K562 (cell line): ENCODE results near the gene HEY2. TPM values are rescaled to one million over a fixed set of nuclear protein-coding genes. Genes with fewer than 3 reads are reported as not detected.

ENCODE experiments used
- ATAC-seq: fragments of 200-7000 bp; cut with Tn5 transposase; 3 replicates; pipeline ENCODE4 v1.9.1; 2020; ENCODE audit warnings: moderate library complexity
- BruUV-seq: library from RNA; stranded (reverse); fragments of 400-500 nt; replicated peaks from 2 replicates; lab custom pipeline; 2021; lab: Mats Ljungman, UMichigan
- CTCF ChIA-PET: fragments of 300-600 bp; formaldehyde crosslinking; extraction: SDS; loops from one replicate; lab custom pipeline; 2021; ENCODE audit warnings: low intra/inter-chr PET ratio; lab: Yijun Ruan, JAX
- POLR2A ChIA-PET: fragments of 300-600, 350-650 bp; sonication (Branson Sonifier 250); formaldehyde crosslinking; extraction: SDS; loops from one replicate; lab custom pipeline; 2021; ENCODE audit warnings: antibody characterized with exemption, inconsistent platforms; lab: Yijun Ruan, JAX
- DNase-seq, 4 experiments: peaks; one replicate each; pipeline versions ENCODE4 v3.0.0 to v3.0.0-alpha.2; 2011 to 2018; ENCODE audit warnings: low spot score in 3 of 4, mixed read lengths in 3 of 4; ENCODE audit errors: extremely low read depth in 1 of 4
- FAIRE-seq: peaks from 2 replicates; lab custom pipeline; 2011; peaks lifted over from hg19 to GRCh38; lab: Jason Lieb, UNC
- H2AFZ ChIP-seq: 2 replicates; pipeline ENCODE4 v1.6.0; 2011; ENCODE audit warnings: low read depth, low read length, control low read depth, inconsistent platforms
- H3K27ac ChIP-seq: fragments of 200-600 bp; 3 replicates; pipeline ENCODE4 v1.8.0; 2011; ENCODE audit warnings: low read depth, mild to moderate bottlenecking, control low read depth, inconsistent platforms, low read length, moderate library complexity, mixed read lengths; ENCODE audit errors: extremely low read depth
- H3K27me3 ChIP-seq, 2 experiments: fragments of 300-600 bp in 1 of 2; 2 replicates in 1 of 2; 3 replicates in 1 of 2; pipeline versions ENCODE4 v1.6.0 to v1.8.0; 2011; ENCODE audit warnings: inconsistent platforms in 2 of 2, low read length in 2 of 2, mild to moderate bottlenecking in 1 of 2, mixed read lengths in 1 of 2, moderate library complexity in 1 of 2; ENCODE audit not compliant: control insufficient read depth in 2 of 2, insufficient read depth in 2 of 2
- H3K36me3 ChIP-seq: fragments of 300-600 bp; 3 replicates; pipeline ENCODE4 v1.8.0; 2011; ENCODE audit warnings: mild to moderate bottlenecking, low read length, inconsistent platforms; ENCODE audit not compliant: control insufficient read depth, insufficient read depth
- H3K4me1 ChIP-seq, 2 experiments: fragments of 200-600 bp in 1 of 2; replicated peaks in 1 of 2; 2 replicates in 1 of 2; 3 replicates in 1 of 2; pipeline versions ENCODE4 v1.5.1 to v1.8.0; 2011; ENCODE audit warnings: inconsistent platforms in 2 of 2, low read length in 2 of 2, mild to moderate bottlenecking in 1 of 2, mixed read lengths in 1 of 2, moderate library complexity in 1 of 2; ENCODE audit not compliant: control insufficient read depth in 2 of 2, insufficient read depth in 2 of 2
- H3K4me2 ChIP-seq: 2 replicates; pipeline ENCODE4 v1.6.1; 2011; ENCODE audit warnings: low read length, control low read depth, inconsistent platforms, mixed read lengths; ENCODE audit not compliant: insufficient read depth
- H3K4me3 ChIP-seq: fragments of 200-600 bp; sonication (generic), shearing (Covaris generic); 2 replicates; pipeline ENCODE4 v1.5.1; 2016; ENCODE audit warnings: control low read depth, inconsistent platforms
- H3K79me2 ChIP-seq: fragments of 200-600 bp; 3 replicates; pipeline ENCODE4 v1.8.0; 2011; ENCODE audit warnings: low read length, inconsistent platforms; ENCODE audit not compliant: control insufficient read depth, insufficient read depth
- H3K9ac ChIP-seq, 2 experiments: 2 replicates each; pipeline versions ENCODE4 v1.6.0 to v1.6.1; 2011; ENCODE audit warnings: low read depth in 2 of 2, low read length in 2 of 2, control low read depth in 1 of 2, inconsistent platforms in 1 of 2, mild to moderate bottlenecking in 1 of 2, mixed read lengths in 1 of 2; ENCODE audit not compliant: insufficient read depth in 1 of 2
- H3K9me1 ChIP-seq: one replicate; pipeline ENCODE4 v1.6.0; 2011; ENCODE audit warnings: inconsistent platforms, mild to moderate bottlenecking, low read length, moderate library complexity; ENCODE audit not compliant: control insufficient read depth, insufficient read depth
- H3K9me3 ChIP-seq: replicated peaks from 2 replicates; pipeline ENCODE4 v1.5.1; 2011; ENCODE audit warnings: low read depth, low read length, inconsistent platforms; ENCODE audit not compliant: control insufficient read depth, insufficient read depth
- H4K20me1 ChIP-seq: replicated peaks from 2 replicates; pipeline ENCODE4 v1.6.1; 2011; ENCODE audit warnings: low read length, inconsistent platforms, mixed read lengths; ENCODE audit not compliant: control insufficient read depth, insufficient read depth
- ETV1 ChIP-seq: fragments of 450-650 bp; conservative IDR thresholded peaks from 2 replicates; pipeline ENCODE4 v1.6.1; 2016; ENCODE audit warnings: missing genetic modification characterization, control low read depth, low read depth, missing compliant biosample characterization
- GABPA ChIP-seq: fragments of 200-800 bp; sonication (Bioruptor generic); conservative IDR thresholded peaks from 2 replicates; pipeline ENCODE4 v1.6.1; 2016; ENCODE audit warnings: low read depth, missing genetic modification characterization, missing compliant biosample characterization
- MEIS2 ChIP-seq: fragments of 450-650 bp; IDR thresholded peaks from 2 replicates; pipeline ENCODE4 v1.6.1; 2014; ENCODE audit warnings: mild to moderate bottlenecking; ENCODE audit not compliant: partially characterized antibody
- POLR2AphosphoS5 ChIP-seq: IDR thresholded peaks from 2 replicates; pipeline ENCODE4 v1.6.1; 2011; ENCODE audit warnings: mild to moderate bottlenecking, low read depth, low read length, moderate library complexity; ENCODE audit not compliant: control insufficient read depth, insufficient read depth
- PPARD ChIP-seq: fragments of 250-450 bp; sonication (Bioruptor Pico); IDR thresholded peaks from 2 replicates; pipeline ENCODE4 v1.8.0; 2022; ENCODE audit warnings: inconsistent platforms, mild to moderate bottlenecking, moderate library complexity
- RBM14 ChIP-seq: fragments of 200-400 bp; formaldehyde crosslinking; IDR thresholded peaks from 2 replicates; pipeline ENCODE4 v1.6.1; 2018; ENCODE audit warnings: low read depth, mild to moderate bottlenecking, low read length, moderate library complexity, borderline replicate concordance; ENCODE audit not compliant: insufficient read depth
- RNF2 ChIP-seq: sonication (generic); IDR thresholded peaks from 2 replicates; pipeline ENCODE4 v1.6.1; 2016
- ZNF124 ChIP-seq: sonication (generic); formaldehyde crosslinking; IDR thresholded peaks from 2 replicates; pipeline ENCODE4 v1.8.1; 2022; ENCODE audit warnings: missing genetic modification reagents
- WGBS: fragments of 100-300 bp; shearing (Covaris generic); methylation state at CpG from one replicate; pipeline ENCODE4 v1.1.6; 2016; ENCODE audit warnings: low coverage, mixed read lengths; ENCODE audit not compliant: insufficient coverage; ENCODE audit errors: missing lambda C conversion rate; 5-methylcytosine and 5-hydroxymethylcytosine counted together
- in situ Hi-C: fragments of 300-500 bp; cut with MboI; formaldehyde crosslinking; loops from 4 replicates; pipeline ENCODE4 v1.15.0; 2018; ENCODE audit warnings: inconsistent platforms, mixed read lengths
- intact Hi-C: fragments of 100-400 bp; cut with micrococcal nuclease; formaldehyde crosslinking; loops from 2 replicates; pipeline ENCODE4 v1.14.2; 2022
- polyA plus RNA-seq, 8 experiments: library from polyadenylated mRNA; depleted of rRNA in 4 of 8; stranded (reverse) in 5 of 8; unstranded in 3 of 8; fragments of >200 nt; fragmentation: Nextera tagmentation in 2 of 8; fragmentation: Illumina TruSeq in 1 of 8; extraction: Ambion mirVana in 2 of 8; extraction: Trizol in 1 of 8; gene quantifications; 2 replicates each; pipeline versions ENCODE4 v1.2.1 to v1.2.3, GENCODE V29; 2011 to 2014; ENCODE audit warnings: inconsistent platforms in 1 of 8, missing spikeins in 1 of 8
- total RNA-seq, 7 experiments: library from RNA; depleted of rRNA in 6 of 7; stranded (reverse); fragments of >200 nt in 6 of 7; fragmentation: Illumina TruSeq in 2 of 7; extraction: Trizol in 2 of 7; gene quantifications; 2 replicates each; pipeline versions ENCODE4 v1.2.1 to v1.2.3, GENCODE V29; 2011 to 2021; ENCODE audit warnings: low replicate concordance in 1 of 7
- TF ChIP-seq, protein P1 (sequence below), 2 experiments: fragments of 450-650 bp in 1 of 2; sonication (generic) in 1 of 2; formaldehyde crosslinking in 1 of 2; IDR thresholded peaks; 2 replicates each; pipeline versions ENCODE4 v1.7.1 to v1.9.0; 2016 to 2022; ENCODE audit warnings: inconsistent platforms in 1 of 2, mild to moderate bottlenecking in 1 of 2, missing genetic modification reagents in 1 of 2

HEY2 gene
- total and polyA plus RNA-seq, 9 of the 15 experiments (the other 6 are each of a cell fraction or from before 2014, with no cell fraction given): 0.03 to 0.07 (median 0.06) TPM; not detected in 5

DNA sequence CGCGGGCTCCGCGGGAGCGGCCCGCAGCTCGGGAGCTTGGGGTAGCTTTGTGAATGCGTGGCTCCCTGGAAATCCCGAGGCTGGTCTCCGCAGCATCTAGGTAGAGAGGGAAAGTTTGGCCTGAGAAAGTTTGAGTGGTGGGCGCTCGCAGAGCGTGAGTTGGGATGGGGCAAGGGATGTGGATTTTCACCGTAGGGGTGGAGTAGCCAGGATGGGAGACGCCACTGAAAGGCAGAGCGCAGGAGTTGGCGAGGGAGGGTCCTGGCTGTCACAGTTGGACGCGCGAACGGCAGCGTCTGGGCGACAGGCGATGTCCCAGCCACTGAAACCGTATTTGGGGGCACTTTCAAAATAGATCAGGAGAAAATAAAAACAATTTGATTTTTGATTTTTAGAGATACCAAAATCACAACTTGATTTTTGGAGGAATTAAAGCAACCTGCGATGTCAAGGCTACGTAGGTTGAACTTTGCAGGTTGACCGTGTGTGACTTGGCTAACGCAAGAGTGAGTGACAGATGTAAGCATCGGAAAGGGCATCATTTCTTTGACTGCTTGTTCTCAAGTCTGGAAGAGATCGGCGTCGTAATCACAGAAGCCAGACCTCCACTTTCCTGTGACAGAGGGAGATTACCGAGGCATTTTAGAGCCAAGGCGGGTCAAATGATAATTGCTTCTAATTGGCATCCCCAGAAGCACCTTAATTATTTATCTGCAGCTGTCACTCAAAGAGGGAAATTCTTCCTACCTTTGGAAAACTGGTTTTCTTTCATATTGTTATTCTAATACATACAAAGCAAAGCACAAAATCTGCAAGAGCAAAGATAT lies 646 bp downstream of the HEY2 start:
- BruUV-seq: no TSS peak
- ATAC-seq (peak; percentile 0; the same call in 1 of the 3 replicates), FAIRE-seq (peak; percentile 23), DNase-seq (peak in 2 of 4 experiments; percentile 13 to 24)
- peaks cover 12 to 28% of the 10 kb centered on the region in 2 experiments; a peak in 4 of 5 replicates for H3K4me1 ChIP-seq
- no peaks in the 10 kb centered on the region for H3K36me3 ChIP-seq
- no peaks in the 10 kb centered on the region for H3K79me2 ChIP-seq
- peak overlapping the region; percentile 67 for H3K4me3 ChIP-seq
- H3K9me3 ChIP-seq: no peaks in the 10 kb centered on the region
- no peak overlapping the region for H3K27ac ChIP-seq
- ChIA-PET CTCF (no interaction called here), POLR2A (no interaction called here)
- intact Hi-C loops (no loop called here), in situ Hi-C loops (loop anchor here (10.0 to 25.0 kb wide), 2 partner anchors 588 to 875 kb away; partner anchors contain the start of gene TPD52L1)
- WGBS: 3% methylated on average over 35 of the region's 35 CpGs
- peak overlapping the region; percentile 8 to 88; a peak in 3 of 4 replicates for H3K9ac ChIP-seq
- peak overlapping the region; percentile 76 for H3K4me2 ChIP-seq
- H2AFZ ChIP-seq: peak overlapping the region; percentile 80
- H3K9me1 ChIP-seq: no peaks in the 10 kb centered on the region
- H4K20me1 ChIP-seq: no peaks in the 10 kb centered on the region
- H3K27me3 ChIP-seq: peaks cover 41 to 54% of the 10 kb centered on the region in 2 experiments
- TF ChIP-seq ZNF124 (CRISPR knock-in tag) (no peak), MEIS2 (peak; percentile 32), PPARD (CRISPR knock-in tag) (no peak), RBM14 (no peak), ETV1 (tag) (0 out of 2 replicates have a peak, but pooled peaks have one; percentile 3), GABPA (tag) (no peak; the same call in 1 of the 2 replicates), RNF2 (peak; percentile 16), POLR2AphosphoS5 (no peak)
- TF ChIP-seq, protein P1, sequence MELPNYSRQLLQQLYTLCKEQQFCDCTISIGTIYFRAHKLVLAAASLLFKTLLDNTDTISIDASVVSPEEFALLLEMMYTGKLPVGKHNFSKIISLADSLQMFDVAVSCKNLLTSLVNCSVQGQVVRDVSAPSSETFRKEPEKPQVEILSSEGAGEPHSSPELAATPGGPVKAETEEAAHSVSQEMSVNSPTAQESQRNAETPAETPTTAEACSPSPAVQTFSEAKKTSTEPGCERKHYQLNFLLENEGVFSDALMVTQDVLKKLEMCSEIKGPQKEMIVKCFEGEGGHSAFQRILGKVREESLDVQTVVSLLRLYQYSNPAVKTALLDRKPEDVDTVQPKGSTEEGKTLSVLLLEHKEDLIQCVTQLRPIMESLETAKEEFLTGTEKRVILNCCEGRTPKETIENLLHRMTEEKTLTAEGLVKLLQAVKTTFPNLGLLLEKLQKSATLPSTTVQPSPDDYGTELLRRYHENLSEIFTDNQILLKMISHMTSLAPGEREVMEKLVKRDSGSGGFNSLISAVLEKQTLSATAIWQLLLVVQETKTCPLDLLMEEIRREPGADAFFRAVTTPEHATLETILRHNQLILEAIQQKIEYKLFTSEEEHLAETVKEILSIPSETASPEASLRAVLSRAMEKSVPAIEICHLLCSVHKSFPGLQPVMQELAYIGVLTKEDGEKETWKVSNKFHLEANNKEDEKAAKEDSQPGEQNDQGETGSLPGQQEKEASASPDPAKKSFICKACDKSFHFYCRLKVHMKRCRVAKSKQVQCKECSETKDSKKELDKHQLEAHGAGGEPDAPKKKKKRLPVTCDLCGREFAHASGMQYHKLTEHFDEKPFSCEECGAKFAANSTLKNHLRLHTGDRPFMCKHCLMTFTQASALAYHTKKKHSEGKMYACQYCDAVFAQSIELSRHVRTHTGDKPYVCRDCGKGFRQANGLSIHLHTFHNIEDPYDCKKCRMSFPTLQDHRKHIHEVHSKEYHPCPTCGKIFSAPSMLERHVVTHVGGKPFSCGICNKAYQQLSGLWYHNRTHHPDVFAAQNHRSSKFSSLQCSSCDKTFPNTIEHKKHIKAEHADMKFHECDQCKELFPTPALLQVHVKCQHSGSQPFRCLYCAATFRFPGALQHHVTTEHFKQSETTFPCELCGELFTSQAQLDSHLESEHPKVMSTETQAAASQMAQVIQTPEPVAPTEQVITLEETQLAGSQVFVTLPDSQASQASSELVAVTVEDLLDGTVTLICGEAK (IDR thresholded peaks at IDR 0.05): 0 out of 2 replicates have a peak, but pooled peaks have one; percentile 16
- TF ChIP-seq, protein P1 (CRISPR knock-in tag; IDR thresholded peaks at IDR 0.05): no peak
